Renal pelvis (tissue), 12 donors: ENCODE results near the gene CSTA. TPM values are rescaled to one million over a fixed set of nuclear protein-coding genes. Genes with fewer than 3 reads are reported as not detected.

Experiments
- DNase-seq: peaks from one replicate; pipeline ENCODE4 v3.0.0-alpha.2; 2013
- long read RNA-seq, 16 experiments: transcript quantifications; one replicate each; lab custom pipeline, GENCODE V29; 2026
- polyA plus RNA-seq, 3 donors: library from polyadenylated mRNA; unstranded; fragments of 120-200 nt; gene quantifications; one replicate each; pipeline ENCODE4 v1.2.1, GENCODE V29; 2013; ENCODE audit not compliant: insufficient read length in 3 of 3

Gene CSTA
- under 1 TPM; 0.31 to 0.85 (median 0.55) TPM for polyA plus RNA-seq
- long read RNA-seq, donor 1, result 0 reads
- long read RNA-seq, donor 2, partial matches to known transcripts, result 0 of 1 reads
- long read RNA-seq, donor 2, other reads (novel, unspliced or antisense), result 0 of 1 reads
- long read RNA-seq, donor 3, result 0 reads
- long read RNA-seq, donor 4, partial matches to known transcripts, result 0 of 2 reads
- long read RNA-seq, donor 4, other reads (novel, unspliced or antisense), result 0 of 2 reads
- long read RNA-seq, donor 5, partial matches to known transcripts, result 0 of 1 reads
- long read RNA-seq, donor 5, other reads (novel, unspliced or antisense), result 0 of 1 reads
- long read RNA-seq, donor 6, partial matches to known transcripts, result 0 of 2 reads
- long read RNA-seq, donor 6, other reads (novel, unspliced or antisense), result 0 of 2 reads
- long read RNA-seq, donor 7, transcript CSTA-201 (3 exons, 751 nt), result major isoform, 5 of 5 reads
- long read RNA-seq, donor 7, partial matches to known transcripts, result 0 of 5 reads
- long read RNA-seq, donor 7, other reads (novel, unspliced or antisense), result 0 of 5 reads
- long read RNA-seq, donor 8, result 0 reads
- long read RNA-seq, donor 9, partial matches to known transcripts, result 0 of 1 reads
- long read RNA-seq, donor 9, other reads (novel, unspliced or antisense), result 0 of 1 reads
- long read RNA-seq, donor 10, result 0 reads
- long read RNA-seq, donor 11, result 0 reads
- long read RNA-seq, donor 12, partial matches to known transcripts, result 0 of 3 reads
- long read RNA-seq, donor 12, other reads (novel, unspliced or antisense), result 0 of 3 reads
- long read RNA-seq, donor 13, partial matches to known transcripts, result 0 of 2 reads
- long read RNA-seq, donor 13, other reads (novel, unspliced or antisense), result 0 of 2 reads
- long read RNA-seq, donor 14, result 0 reads
- long read RNA-seq, donor 15, result 0 reads
- long read RNA-seq, donor 16, result 0 reads

GRCh38 chr3:122324871-122325323, at the start of gene CSTA:
Gene CSTA, plus strand, starts transcription at chr3:122325248. Its CDS starts 45 bp downstream, at chr3:122325293.
- no peak for DNase-seq

GRCh38 chr3:122281891-122282290, 43.2 kb upstream of the CSTA start:
- no peak for DNase-seq

GRCh38 chr3:122283796-122284445, 41.1 kb upstream of the CSTA start:
- no peak for DNase-seq

- no peak for DNase-seq
Measured at GRCh38 chr3:122284486-122284885, 40.6 kb upstream of the CSTA start.

- DNase-seq, result no peak
Measured at GRCh38 chr3:122294359-122294758, 30.7 kb upstream of the CSTA start.

- no peak for DNase-seq
Measured at GRCh38 chr3:122295266-122296062, 29.6 kb upstream of the CSTA start.

- no peak for DNase-seq
Measured at GRCh38 chr3:122298239-122298638, 26.8 kb upstream of the CSTA start.

- DNase-seq, result no peak
Measured at GRCh38 chr3:122299215-122299614, 25.8 kb upstream of the CSTA start.

- no peak for DNase-seq
Measured at GRCh38 chr3:122299872-122300460, 25.1 kb upstream of the CSTA start.

GRCh38 chr3:122301063-122301462, 24.0 kb upstream of the CSTA start:
- DNase-seq, result no peak

- no peak for DNase-seq
Measured at GRCh38 chr3:122305818-122306621, 19.0 kb upstream of the CSTA start.

GRCh38 chr3:122306622-122306953, 18.5 kb upstream of the CSTA start:
- no peak for DNase-seq

- DNase-seq, result no peak
Measured at GRCh38 chr3:122307094-122307687, 17.9 kb upstream of the CSTA start.

GRCh38 chr3:122307976-122308375, 17.1 kb upstream of the CSTA start:
- DNase-seq, result no peak

- DNase-seq, result no peak
Measured at GRCh38 chr3:122310361-122310760, 14.7 kb upstream of the CSTA start.

- no peak for DNase-seq
Measured at GRCh38 chr3:122312826-122313225, 12.2 kb upstream of the CSTA start.

- DNase-seq, result no peak
Measured at GRCh38 chr3:122313281-122313680, 11.8 kb upstream of the CSTA start.

GRCh38 chr3:122314228-122314876, 10.7 kb upstream of the CSTA start:
- DNase-seq, result no peak

- no peak for DNase-seq
Measured at GRCh38 chr3:122315619-122316018, 9.4 kb upstream of the CSTA start.
